ENCODE results near the gene PRKACB. TPM values are rescaled to one million over a fixed set of nuclear protein-coding genes. Genes with fewer than 3 reads are reported as not detected.
A peak's percentile ranks its signal among the peaks of the same experiment; 100 is the strongest.

Gene PRKACB
- total RNA-seq, 2 experiments from 2014 or later: 49.7 to 52.4 TPM

- ChIA-PET CTCF (no interaction called here), POLR2A (no interaction called here)
- ATAC-seq (ENCODE audit: poor library complexity) (no peak), DNase-seq (no peak)
- no peaks in the 10 kb centered on the region for H3K9me3 Mint-ChIP-seq
- H3K27ac Mint-ChIP-seq: peak overlapping the region; percentile 25
- H3K4me1 Mint-ChIP-seq (ENCODE audit: low read depth): peaks cover 88% of the 10 kb centered on the region
- Histone ChIP-seq H3K27ac (ENCODE audit: low read depth in 1 of 2, low read length in 2 of 2) (no peak overlapping the region), H3K27me3 (ENCODE audit: control insufficient read depth in 1 of 2, insufficient read depth in 2 of 2, low read length in 2 of 2) (no peaks in the 10 kb centered on the region), H3K4me3 (ENCODE audit: low read length) (no peak overlapping the region), H3K36me3 (ENCODE audit: insufficient read depth, low read length) (no peaks in the 10 kb centered on the region), H3K4me1 (ENCODE audit: insufficient read depth, low read length) (peaks cover 3% of the 10 kb centered on the region), H3K9me3 (ENCODE audit: control insufficient read depth in 1 of 2, insufficient read depth in 1 of 2, low read length in 2 of 2) (no peaks in the 10 kb centered on the region)
- H3K4me3 Mint-ChIP-seq: no peak overlapping the region
- H3K36me3 Mint-ChIP-seq (ENCODE audit: low read depth): peaks cover 15% of the 10 kb centered on the region
- no peaks in the 10 kb centered on the region for H3K27me3 Mint-ChIP-seq
- intact Hi-C loops (cut with DNase I, micrococcal nuclease): no loop called here
- TF ChIP-seq CTCF (IDR thresholded peaks at IDR 0.05): no peak
Observed at GRCh38 chr1:84171481-84171880, 27.4 kb downstream of the PRKACB start.

- Histone ChIP-seq H3K4me1 (ENCODE audit: insufficient read depth, low read length) (peaks cover 3% of the 10 kb centered on the region), H3K27ac (ENCODE audit: low read depth in 1 of 2, low read length in 2 of 2) (no peak overlapping the region), H3K4me3 (ENCODE audit: low read length) (no peak overlapping the region), H3K27me3 (ENCODE audit: control insufficient read depth in 1 of 2, insufficient read depth in 2 of 2, low read length in 2 of 2) (no peaks in the 10 kb centered on the region), H3K9me3 (ENCODE audit: control insufficient read depth in 1 of 2, insufficient read depth in 1 of 2, low read length in 2 of 2) (no peaks in the 10 kb centered on the region), H3K36me3 (ENCODE audit: insufficient read depth, low read length) (peaks cover 5% of the 10 kb centered on the region)
- H3K36me3 Mint-ChIP-seq (ENCODE audit: low read depth): peaks cover 33% of the 10 kb centered on the region
- intact Hi-C loops (cut with DNase I, micrococcal nuclease): no loop called here
- H3K4me3 Mint-ChIP-seq: no peak overlapping the region
- DNase-seq: no peak
- H3K4me1 Mint-ChIP-seq (ENCODE audit: low read depth): peaks cover 79% of the 10 kb centered on the region
- no peaks in the 10 kb centered on the region for H3K9me3 Mint-ChIP-seq
- ATAC-seq (ENCODE audit: poor library complexity): no peak
- H3K27me3 Mint-ChIP-seq: no peaks in the 10 kb centered on the region
- POLR2A ChIA-PET: interaction anchor here (1.9 kb wide), 1 partner anchor 30 kb away, joined by 4 read pairs; the partner anchor contains the start of gene PRKACB
- CTCF ChIA-PET: no interaction called here
- H3K27ac Mint-ChIP-seq: peak overlapping the region; percentile 7
- no peak for TF ChIP-seq CTCF (IDR thresholded peaks at IDR 0.05)
Observed at GRCh38 chr1:84174051-84174556, 30.0 kb downstream of the PRKACB start.

- Histone ChIP-seq H3K4me3 (ENCODE audit: low read length) (no peak overlapping the region), H3K27ac (ENCODE audit: low read depth in 1 of 2, low read length in 2 of 2) (no peak overlapping the region), H3K4me1 (ENCODE audit: insufficient read depth, low read length) (no peaks in the 10 kb centered on the region), H3K27me3 (ENCODE audit: control insufficient read depth in 1 of 2, insufficient read depth in 2 of 2, low read length in 2 of 2) (no peaks in the 10 kb centered on the region), H3K9me3 (ENCODE audit: control insufficient read depth in 1 of 2, insufficient read depth in 1 of 2, low read length in 2 of 2) (no peaks in the 10 kb centered on the region), H3K36me3 (ENCODE audit: insufficient read depth, low read length) (peaks cover 45% of the 10 kb centered on the region)
- intact Hi-C loops (cut with DNase I, micrococcal nuclease): loop anchor here in 1 of 2 experiments (2.0 kb wide), 1 partner anchor 37 kb away; the partner anchor contains the start of gene PRKACB
- ChIA-PET CTCF (no interaction called here), POLR2A (interaction anchor here (1.0 kb wide), 1 partner anchor 13 kb away, joined by 3 read pairs; no protein-coding TSS in a partner anchor)
- ATAC-seq (ENCODE audit: poor library complexity): no peak
- no peaks in the 10 kb centered on the region for H3K27me3 Mint-ChIP-seq
- peaks cover 40% of the 10 kb centered on the region for H3K4me1 Mint-ChIP-seq (ENCODE audit: low read depth)
- H3K27ac Mint-ChIP-seq: peak overlapping the region; percentile 49
- H3K36me3 Mint-ChIP-seq (ENCODE audit: low read depth): peaks cover 76% of the 10 kb centered on the region
- DNase-seq: no peak
- TF ChIP-seq CTCF (IDR thresholded peaks at IDR 0.05): no peak
- no peak overlapping the region for H3K4me3 Mint-ChIP-seq
- no peaks in the 10 kb centered on the region for H3K9me3 Mint-ChIP-seq
Observed at GRCh38 chr1:84181350-84182005, 37.4 kb downstream of the PRKACB start.

All from CD4-positive, alpha-beta T cell (primary cell).